Naive thymus-derived CD4-positive, alpha-beta T cell (primary cell): ENCODE results near the gene NOG. TPM values are rescaled to one million over a fixed set of nuclear protein-coding genes. Genes with fewer than 3 reads are reported as not detected.

Source experiments
- ATAC-seq: fragments of 150-1000 bp; cut with Tn5 transposase; 2 replicates; pipeline ENCODE4 v1.10.0; 2021; ENCODE audit warnings: mild to moderate bottlenecking, moderate library complexity
- CTCF ChIA-PET: fragments of 350-600 bp; sonication (Branson Sonifier 250); formaldehyde crosslinking; loops from one replicate; lab custom pipeline; 2021; ENCODE audit warnings: antibody characterized with exemption; lab: Charles Lee
- POLR2A ChIA-PET: fragments of 350-600 bp; sonication (Branson Sonifier 250); formaldehyde crosslinking; loops from one replicate; lab custom pipeline; 2021; ENCODE audit warnings: antibody characterized with exemption, inconsistent platforms; lab: Charles Lee
- DNase-seq, 9 donors: peaks; one replicate each; pipeline versions ENCODE4 v3.0.0 to v3.0.0-alpha.2; 2020 to 2022; ENCODE audit warnings: mixed read lengths in 1 of 9
- H3K27ac ChIP-seq: one replicate; pipeline ENCODE4 v1.7.0; 2013; ENCODE audit warnings: mild to moderate bottlenecking, low read depth, low read length, moderate library complexity
- H3K27me3 ChIP-seq, 2 donors: one replicate each; pipeline ENCODE4 v1.7.0; 2013; ENCODE audit warnings: low read length in 2 of 2, mild to moderate bottlenecking in 2 of 2, moderate library complexity in 2 of 2; ENCODE audit not compliant: control insufficient read depth in 2 of 2, insufficient read depth in 2 of 2
- H3K36me3 ChIP-seq, 3 experiments: 1 replicate in 2 of 3; 2 replicates in 1 of 3; pipeline ENCODE4 v1.7.0; 2013; ENCODE audit warnings: low read length in 3 of 3, mild to moderate bottlenecking in 3 of 3, moderate library complexity in 1 of 3; ENCODE audit not compliant: insufficient read depth in 3 of 3, control insufficient read depth in 2 of 3
- H3K4me1 ChIP-seq, 2 donors: one replicate each; pipeline ENCODE4 v1.7.0; 2013; ENCODE audit warnings: low read length in 2 of 2, mild to moderate bottlenecking in 2 of 2, moderate library complexity in 1 of 2; ENCODE audit not compliant: control insufficient read depth in 2 of 2, insufficient read depth in 2 of 2
- H3K4me3 ChIP-seq: 2 replicates; pipeline ENCODE4 v1.7.0; 2013; ENCODE audit warnings: mild to moderate bottlenecking, low read length
- H3K9me3 ChIP-seq, 3 experiments: 1 replicate in 2 of 3; 2 replicates in 1 of 3; pipeline ENCODE4 v1.7.0; 2013; ENCODE audit warnings: low read length in 3 of 3; ENCODE audit not compliant: control insufficient read depth in 2 of 3
- H3K27ac Mint-ChIP-seq, 9 donors: one replicate each; pipeline ENCODE4 v1.8.0; 2020 to 2022; ENCODE audit warnings: mixed read lengths in 9 of 9, mild to moderate bottlenecking in 8 of 9, moderate library complexity in 5 of 9, inconsistent platforms in 2 of 9
- H3K27me3 Mint-ChIP-seq, 5 donors: one replicate each; pipeline ENCODE4 v1.8.0; 2021 to 2022; ENCODE audit warnings: mixed read lengths in 5 of 5, mild to moderate bottlenecking in 1 of 5
- H3K36me3 Mint-ChIP-seq, 5 donors: one replicate each; pipeline ENCODE4 v1.8.0; 2020 to 2022; ENCODE audit warnings: mixed read lengths in 5 of 5, mild to moderate bottlenecking in 3 of 5, inconsistent platforms in 1 of 5
- H3K4me1 Mint-ChIP-seq, 7 donors: one replicate each; pipeline ENCODE4 v1.8.0; 2020 to 2022; ENCODE audit warnings: mixed read lengths in 7 of 7, mild to moderate bottlenecking in 3 of 7, inconsistent platforms in 1 of 7
- H3K4me3 Mint-ChIP-seq, 10 donors: one replicate each; pipeline ENCODE4 v1.8.0; 2020 to 2022; ENCODE audit warnings: mild to moderate bottlenecking in 10 of 10, mixed read lengths in 10 of 10, moderate library complexity in 6 of 10, inconsistent platforms in 2 of 10
- H3K9me3 Mint-ChIP-seq, 11 donors: one replicate each; pipeline ENCODE4 v1.8.0; 2020 to 2022; ENCODE audit warnings: mixed read lengths in 11 of 11, mild to moderate bottlenecking in 4 of 11, inconsistent platforms in 1 of 11, moderate library complexity in 1 of 11
- intact Hi-C, 2 donors: fragments of 100-400 bp; cut with micrococcal nuclease; formaldehyde crosslinking; loops; one replicate each; pipeline ENCODE4 v1.15.1; 2023
- polyA plus RNA-seq, 2 donors: library from polyadenylated mRNA; unstranded; fragments of 300-500 nt; fragmentation: Illumina TruSeq; gene quantifications; one replicate each; pipeline ENCODE4 v1.2.3, GENCODE V29; 2021
- total RNA-seq, 6 experiments: library from RNA in 5 of 6; stranded (reverse) in 5 of 6; gene quantifications; 1 replicate in 5 of 6; 2 replicates in 1 of 6; pipeline ENCODE4 v1.2.3 and lab custom pipeline; 2021 to 2026

NOG gene
- total RNA-seq (100 to 1,000 TPM in 2 of 5 experiments, 10 to 100 TPM in 2, under 1 TPM in 1; 0.12 to 169 (median 31.4) TPM), polyA plus RNA-seq (10 to 100 TPM; 65.1 to 67.1 TPM), total RNA-seq (lab: John Stamatoyannopoulos, UW) (21.7 reads per million, percentile 52 among the genes with 10 or more reads in this experiment)

GRCh38 chr17:56593646-56594319 is at the start of gene NOG:
Gene NOG (plus strand): TSS chr17:56593699. CDS start chr17:56594224, 525 bp downstream.
- H3K4me1 Mint-ChIP-seq, result peaks cover 14 to 30% (median 19%) of the 10 kb centered on the region in 7 donors
- peaks cover 0 to 68% (median 24%) of the 10 kb centered on the region in 5 donors for H3K27me3 Mint-ChIP-seq
- H3K9me3 Mint-ChIP-seq, result peaks cover 0 to 3% (median 0%) of the 10 kb centered on the region in 11 donors
- peak within 1 kb of the TSS; percentile 83 for H3K4me3 ChIP-seq
- ChIA-PET CTCF (interaction anchor here (0.6 to 3.1 kb wide), 14 partner anchors 9 to 186 kb away, joined by 3 to 46 read pairs (median 8); no protein-coding TSS in a partner anchor), POLR2A (interaction anchor here (0.5 to 13.8 kb wide), 21 partner anchors 13 to 1741 kb away, joined by 3 to 347 read pairs (median 5); partner anchors contain the start of genes DGKE, SCPEP1 and TRIM25)
- ATAC-seq (peak; percentile 46), DNase-seq (peak in 8 of 9 donors; percentile 44 to 79 (median 61))
- peak within 1 kb of the TSS in 8 of 9 donors; percentile 83 to 99 (median 90) for H3K27ac Mint-ChIP-seq
- intact Hi-C loops, result loop anchor here (1.0 to 10.0 kb wide), 6 partner anchors 9 to 1921 kb away; partner anchors contain the start of genes DGKE (in 1 of the 2) and MTMR4 (in 1 of the 2)
- peaks cover 0 to 1% (median 0%) of the 10 kb centered on the region in 5 donors for H3K36me3 Mint-ChIP-seq
- peaks cover 0 to 8% of the 10 kb centered on the region in 2 donors for H3K27me3 ChIP-seq
- H3K9me3 ChIP-seq, result no peaks in the 10 kb centered on the region
- H3K4me1 ChIP-seq, result peaks cover 12% of the 10 kb centered on the region in 2 donors
- H3K4me3 Mint-ChIP-seq, result peak within 1 kb of the TSS; percentile 76 to 97 (median 93)
- peaks cover 0 to 8% (median 0%) of the 10 kb centered on the region in 3 experiments for H3K36me3 ChIP-seq
- peak within 1 kb of the TSS; percentile 71 for H3K27ac ChIP-seq

GRCh38 chr17:56545106-56545505 is 48.4 kb upstream of the NOG start:
- POLR2A ChIA-PET, result no interaction called here

GRCh38 chr17:56545930-56546329 is 47.6 kb upstream of the NOG start:
- no peaks in the 10 kb centered on the region for H3K36me3 ChIP-seq
- ChIA-PET POLR2A (no interaction called here), CTCF (no interaction called here)
- no peaks in the 10 kb centered on the region for H3K27me3 ChIP-seq
- Mint-ChIP-seq H3K27ac (no peak overlapping the region), H3K9me3 (peaks cover 0 to 14% (median 3%) of the 10 kb centered on the region in 11 donors), H3K27me3 (peaks cover 2 to 19% (median 5%) of the 10 kb centered on the region in 5 donors), H3K4me3 (no peak overlapping the region), H3K36me3 (no peaks in the 10 kb centered on the region), H3K4me1 (no peaks in the 10 kb centered on the region)
- no peaks in the 10 kb centered on the region for H3K4me1 ChIP-seq
- no peak overlapping the region for H3K4me3 ChIP-seq
- intact Hi-C loops, result no loop called here
- no peak for ATAC-seq
- no peak overlapping the region for H3K27ac ChIP-seq
- no peak for DNase-seq
- H3K9me3 ChIP-seq, result no peaks in the 10 kb centered on the region

More at GRCh38 chr17:56545106-56545505, 48.4 kb upstream of the NOG start:
- CTCF ChIA-PET, result no interaction called here
- no peak overlapping the region for H3K4me3 Mint-ChIP-seq
- no peaks in the 10 kb centered on the region for H3K36me3 ChIP-seq
- H3K4me1 ChIP-seq, result no peaks in the 10 kb centered on the region
- intact Hi-C loops, result no loop called here
- H3K27me3 Mint-ChIP-seq, result peaks cover 0 to 13% (median 5%) of the 10 kb centered on the region in 5 donors
- no peak overlapping the region for H3K27ac Mint-ChIP-seq
- H3K4me1 Mint-ChIP-seq, result no peaks in the 10 kb centered on the region
- H3K27ac ChIP-seq, result no peak overlapping the region
- H3K4me3 ChIP-seq, result no peak overlapping the region
- DNase-seq (no peak), ATAC-seq (no peak)
- H3K27me3 ChIP-seq, result no peaks in the 10 kb centered on the region
- no peaks in the 10 kb centered on the region for H3K9me3 ChIP-seq
- H3K36me3 Mint-ChIP-seq, result no peaks in the 10 kb centered on the region
- H3K9me3 Mint-ChIP-seq, result peaks cover 0 to 9% (median 2%) of the 10 kb centered on the region in 11 donors

GRCh38 chr17:56548661-56549060 is 44.8 kb upstream of the NOG start:
- H3K36me3 Mint-ChIP-seq, result peaks cover 0 to 3% (median 0%) of the 10 kb centered on the region in 5 donors
- no peaks in the 10 kb centered on the region for H3K27me3 ChIP-seq
- H3K4me3 Mint-ChIP-seq, result no peak overlapping the region
- H3K27me3 Mint-ChIP-seq, result peaks cover 2 to 24% (median 6%) of the 10 kb centered on the region in 5 donors
- H3K4me1 Mint-ChIP-seq, result no peaks in the 10 kb centered on the region
- H3K27ac Mint-ChIP-seq, result no peak overlapping the region
- H3K27ac ChIP-seq, result no peak overlapping the region
- H3K4me1 ChIP-seq, result no peaks in the 10 kb centered on the region
- intact Hi-C loops, result no loop called here
- peaks cover 3 to 24% (median 10%) of the 10 kb centered on the region in 11 donors for H3K9me3 Mint-ChIP-seq
- ATAC-seq (no peak), DNase-seq (no peak)
- H3K9me3 ChIP-seq, result no peaks in the 10 kb centered on the region
- CTCF ChIA-PET, result no interaction called here
- POLR2A ChIA-PET, result interaction anchor here (0.6 kb wide), 1 partner anchor 71 kb away, joined by 3 read pairs; no protein-coding TSS in a partner anchor
- no peak overlapping the region for H3K4me3 ChIP-seq
- H3K36me3 ChIP-seq, result no peaks in the 10 kb centered on the region

GRCh38 chr17:56549501-56549900 is 44.0 kb upstream of the NOG start:
- peaks cover 3 to 25% (median 10%) of the 10 kb centered on the region in 11 donors for H3K9me3 Mint-ChIP-seq
- peaks cover 5 to 23% (median 6%) of the 10 kb centered on the region in 5 donors for H3K27me3 Mint-ChIP-seq
- no peaks in the 10 kb centered on the region for H3K36me3 ChIP-seq
- no peak overlapping the region for H3K27ac ChIP-seq
- no peaks in the 10 kb centered on the region for H3K4me1 Mint-ChIP-seq
- H3K4me3 Mint-ChIP-seq, result no peak overlapping the region
- H3K36me3 Mint-ChIP-seq, result peaks cover 0 to 3% (median 0%) of the 10 kb centered on the region in 5 donors
- no peaks in the 10 kb centered on the region for H3K27me3 ChIP-seq
- no peaks in the 10 kb centered on the region for H3K4me1 ChIP-seq
- no peak overlapping the region for H3K27ac Mint-ChIP-seq
- POLR2A ChIA-PET, result no interaction called here
- ATAC-seq, result no peak
- intact Hi-C loops, result no loop called here
- DNase-seq, result no peak
- H3K4me3 ChIP-seq, result no peak overlapping the region
- CTCF ChIA-PET, result no interaction called here
- H3K9me3 ChIP-seq, result no peaks in the 10 kb centered on the region

- DNase-seq, result no peak
- H3K27me3 Mint-ChIP-seq, result peaks cover 0 to 18% (median 7%) of the 10 kb centered on the region in 5 donors
- no peak overlapping the region for H3K27ac ChIP-seq
- POLR2A ChIA-PET, result no interaction called here
- no peak overlapping the region for H3K27ac Mint-ChIP-seq
- CTCF ChIA-PET, result no interaction called here
- H3K27me3 ChIP-seq, result no peaks in the 10 kb centered on the region
- peaks cover 0 to 2% (median 0%) of the 10 kb centered on the region in 11 donors for H3K9me3 Mint-ChIP-seq
- no peaks in the 10 kb centered on the region for H3K4me1 ChIP-seq
- no peaks in the 10 kb centered on the region for H3K36me3 ChIP-seq
- no peak overlapping the region for H3K4me3 Mint-ChIP-seq
- intact Hi-C loops, result no loop called here
- no peaks in the 10 kb centered on the region for H3K9me3 ChIP-seq
- no peaks in the 10 kb centered on the region for H3K36me3 Mint-ChIP-seq
- no peak for ATAC-seq
- H3K4me3 ChIP-seq, result no peak overlapping the region
- H3K4me1 Mint-ChIP-seq, result no peaks in the 10 kb centered on the region
Observed at GRCh38 chr17:56557682-56558081, 35.8 kb upstream of the NOG start.
